Astrocyte (in vitro differentiated cells and primary cell): ENCODE data around the gene RASGRP1. TPM values are rescaled to one million over a fixed set of nuclear protein-coding genes. Genes with fewer than 3 reads are reported as not detected.

Source experiments
- DNase-seq: peaks from one replicate; pipeline ENCODE4 v3.0.0-alpha.2; 2010; ENCODE audit warnings: low read depth
- FAIRE-seq: peaks from 2 replicates; lab custom pipeline; 2011; peaks lifted over from hg19 to GRCh38; lab: Jason Lieb, UNC
- H2AFZ ChIP-seq: 2 replicates; pipeline ENCODE4 v1.6.0; 2012; ENCODE audit warnings: low read depth, low read length, inconsistent platforms
- H3K27ac ChIP-seq: 2 replicates; pipeline ENCODE4 v1.5.1; 2011; ENCODE audit warnings: low read depth, low read length, inconsistent platforms
- H3K27me3 ChIP-seq: 2 replicates; pipeline ENCODE4 v1.6.0; 2011; ENCODE audit warnings: low read length, inconsistent platforms; ENCODE audit not compliant: insufficient read depth
- H3K36me3 ChIP-seq: 2 replicates; pipeline ENCODE4 v1.5.1; 2011; ENCODE audit warnings: low read length, inconsistent platforms; ENCODE audit not compliant: insufficient read depth
- H3K4me1 ChIP-seq: 2 replicates; pipeline ENCODE4 v1.5.1; 2011; ENCODE audit warnings: low read length, inconsistent platforms; ENCODE audit not compliant: insufficient read depth
- H3K4me2 ChIP-seq: 2 replicates; pipeline ENCODE4 v1.6.0; 2012; ENCODE audit warnings: low read length, inconsistent platforms
- H3K4me3 ChIP-seq: 2 replicates; pipeline ENCODE4 v1.5.1; 2011; ENCODE audit warnings: low read depth, mild to moderate bottlenecking, low read length, inconsistent platforms; ENCODE audit not compliant: insufficient read depth
- H3K79me2 ChIP-seq: 2 replicates; pipeline ENCODE4 v1.6.0; 2012; ENCODE audit warnings: mild to moderate bottlenecking, low read length, inconsistent platforms; ENCODE audit not compliant: insufficient read depth
- H3K9ac ChIP-seq: 2 replicates; pipeline ENCODE4 v1.6.0; 2012; ENCODE audit warnings: mild to moderate bottlenecking, low read length, inconsistent platforms
- H3K9me3 ChIP-seq: 2 replicates; pipeline ENCODE4 v1.5.1; 2012; ENCODE audit warnings: low read depth, mild to moderate bottlenecking, low read length, inconsistent platforms; ENCODE audit not compliant: insufficient read depth
- H4K20me1 ChIP-seq: 2 replicates; pipeline ENCODE4 v1.6.0; 2012; ENCODE audit warnings: low read length, inconsistent platforms; ENCODE audit not compliant: insufficient read depth
- H3K27ac Mint-ChIP-seq: one replicate; pipeline ENCODE4 v1.8.0; 2021; ENCODE audit warnings: mild to moderate bottlenecking, mixed read lengths; ENCODE audit not compliant: unreplicated experiment
- H3K27me3 Mint-ChIP-seq: one replicate; pipeline ENCODE4 v1.8.0; 2021; ENCODE audit warnings: low read depth, mixed read lengths; ENCODE audit not compliant: unreplicated experiment
- H3K36me3 Mint-ChIP-seq: one replicate; pipeline ENCODE4 v1.8.0; 2021; ENCODE audit warnings: low read depth, mixed read lengths; ENCODE audit not compliant: unreplicated experiment
- H3K4me1 Mint-ChIP-seq: one replicate; pipeline ENCODE4 v1.8.0; 2021; ENCODE audit warnings: low read depth, mixed read lengths; ENCODE audit not compliant: unreplicated experiment
- H3K4me3 Mint-ChIP-seq: one replicate; pipeline ENCODE4 v1.8.0; 2021; ENCODE audit warnings: mild to moderate bottlenecking, moderate library complexity, mixed read lengths; ENCODE audit not compliant: unreplicated experiment
- H3K9me3 Mint-ChIP-seq: one replicate; pipeline ENCODE4 v1.8.0; 2021; ENCODE audit warnings: mild to moderate bottlenecking, mixed read lengths; ENCODE audit not compliant: unreplicated experiment
- EZH2 ChIP-seq: IDR thresholded peaks from 2 replicates; pipeline ENCODE4 v1.6.1; 2012; ENCODE audit warnings: mild to moderate bottlenecking, low read length, inconsistent platforms; ENCODE audit not compliant: insufficient read depth
- total RNA-seq: library from RNA; stranded (reverse); gene quantifications from 2 replicates; pipeline ENCODE4 v1.2.1, GENCODE V29; 2021
- TF ChIP-seq, protein P1 (sequence below): IDR thresholded peaks from 2 replicates; pipeline ENCODE4 v1.5.1; 2011; ENCODE audit warnings: low read depth, mild to moderate bottlenecking, inconsistent platforms, low read length, moderate library complexity; ENCODE audit not compliant: insufficient read depth

The RASGRP1 gene
- total RNA-seq, 1 donor from 2014 or later = 1.4 TPM

DNA sequence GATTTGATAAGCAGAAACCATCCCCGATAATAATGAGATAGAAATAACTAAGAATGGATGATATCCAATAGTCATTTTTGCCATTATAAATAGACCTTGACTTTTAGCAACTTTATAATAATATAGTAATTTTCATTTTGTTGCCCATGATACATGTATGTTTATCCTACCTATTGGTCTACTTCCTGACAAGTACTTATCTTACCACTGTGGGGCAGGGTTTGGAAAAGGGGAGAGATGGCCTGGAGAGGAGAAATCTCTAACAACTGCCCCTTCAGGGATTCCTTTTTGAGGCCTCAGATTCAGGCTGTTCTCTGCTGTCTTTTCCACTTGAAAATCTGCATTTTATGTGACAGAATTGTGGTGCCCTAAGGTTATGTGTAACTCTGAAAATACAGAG lies 68.5 kb downstream of the RASGRP1 start:
- DNase-seq (no peak), FAIRE-seq (no peak)
- no peaks in the 10 kb centered on the region for H3K79me2 ChIP-seq
- no peak overlapping the region for H2AFZ ChIP-seq
- H3K27me3 Mint-ChIP-seq = no peaks in the 10 kb centered on the region
- peaks cover 3% of the 10 kb centered on the region for H3K36me3 Mint-ChIP-seq
- H3K4me1 Mint-ChIP-seq = no peaks in the 10 kb centered on the region
- H3K4me3 Mint-ChIP-seq = no peak overlapping the region
- TF ChIP-seq, protein P1, sequence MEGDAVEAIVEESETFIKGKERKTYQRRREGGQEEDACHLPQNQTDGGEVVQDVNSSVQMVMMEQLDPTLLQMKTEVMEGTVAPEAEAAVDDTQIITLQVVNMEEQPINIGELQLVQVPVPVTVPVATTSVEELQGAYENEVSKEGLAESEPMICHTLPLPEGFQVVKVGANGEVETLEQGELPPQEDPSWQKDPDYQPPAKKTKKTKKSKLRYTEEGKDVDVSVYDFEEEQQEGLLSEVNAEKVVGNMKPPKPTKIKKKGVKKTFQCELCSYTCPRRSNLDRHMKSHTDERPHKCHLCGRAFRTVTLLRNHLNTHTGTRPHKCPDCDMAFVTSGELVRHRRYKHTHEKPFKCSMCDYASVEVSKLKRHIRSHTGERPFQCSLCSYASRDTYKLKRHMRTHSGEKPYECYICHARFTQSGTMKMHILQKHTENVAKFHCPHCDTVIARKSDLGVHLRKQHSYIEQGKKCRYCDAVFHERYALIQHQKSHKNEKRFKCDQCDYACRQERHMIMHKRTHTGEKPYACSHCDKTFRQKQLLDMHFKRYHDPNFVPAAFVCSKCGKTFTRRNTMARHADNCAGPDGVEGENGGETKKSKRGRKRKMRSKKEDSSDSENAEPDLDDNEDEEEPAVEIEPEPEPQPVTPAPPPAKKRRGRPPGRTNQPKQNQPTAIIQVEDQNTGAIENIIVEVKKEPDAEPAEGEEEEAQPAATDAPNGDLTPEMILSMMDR = no peak
- no peaks in the 10 kb centered on the region for H3K9me3 ChIP-seq
- H3K9ac ChIP-seq = no peak overlapping the region
- peaks cover 3% of the 10 kb centered on the region for H3K9me3 Mint-ChIP-seq
- H3K36me3 ChIP-seq = no peaks in the 10 kb centered on the region
- H3K4me3 ChIP-seq = no peak overlapping the region
- no peaks in the 10 kb centered on the region for H3K27me3 ChIP-seq
- no peak overlapping the region for H3K27ac ChIP-seq
- no peak overlapping the region for H3K4me2 ChIP-seq
- H4K20me1 ChIP-seq = no peaks in the 10 kb centered on the region
- H3K27ac Mint-ChIP-seq = no peak overlapping the region
- H3K4me1 ChIP-seq = no peaks in the 10 kb centered on the region

GRCh38 chr15:38490242-38490922 lies 74.2 kb downstream of the RASGRP1 start:
- TF ChIP-seq, protein P1 = no peak
- TF ChIP-seq EZH2 = no peak
- Histone ChIP-seq H2AFZ (no peak overlapping the region), H3K4me3 (no peak overlapping the region), H3K27ac (peak overlapping the region; percentile 30), H3K27me3 (no peaks in the 10 kb centered on the region), H3K4me1 (peaks cover 15% of the 10 kb centered on the region), H3K79me2 (no peaks in the 10 kb centered on the region), H4K20me1 (no peaks in the 10 kb centered on the region), H3K36me3 (no peaks in the 10 kb centered on the region), H3K4me2 (peak overlapping the region; percentile 70), H3K9me3 (no peaks in the 10 kb centered on the region), H3K9ac (peak overlapping the region; percentile 39)
- DNase-seq = peak; percentile 55
- Mint-ChIP-seq H3K27ac (no peak overlapping the region), H3K27me3 (no peaks in the 10 kb centered on the region), H3K4me3 (no peak overlapping the region), H3K4me1 (peaks cover 11% of the 10 kb centered on the region), H3K36me3 (peaks cover 2% of the 10 kb centered on the region), H3K9me3 (no peaks in the 10 kb centered on the region)
- FAIRE-seq = peak; percentile 86

DNA sequence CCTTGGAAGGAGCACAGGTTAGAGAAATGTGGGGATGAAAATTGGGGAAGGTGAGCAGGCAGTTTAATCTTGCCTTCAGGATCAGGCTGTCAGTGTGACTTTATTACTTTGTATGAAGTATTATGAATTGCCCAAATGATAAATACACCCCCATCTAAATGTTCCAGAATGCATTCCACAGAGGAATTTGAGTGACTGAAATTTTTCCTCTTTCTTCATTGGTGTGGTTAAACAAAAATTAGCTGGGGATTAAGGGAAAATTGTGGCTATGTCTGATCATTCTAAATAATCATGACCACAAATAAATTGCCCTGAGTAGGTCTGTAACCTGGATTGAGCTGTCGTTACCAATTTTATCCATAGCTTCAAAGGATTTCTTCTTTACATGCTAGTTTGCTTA lies 77.2 kb downstream of the RASGRP1 start:
- H3K27me3 Mint-ChIP-seq = no peaks in the 10 kb centered on the region
- FAIRE-seq (peak; percentile 26), DNase-seq (no peak)
- no peak overlapping the region for H3K4me3 ChIP-seq
- no peak overlapping the region for H3K27ac Mint-ChIP-seq
- no peaks in the 10 kb centered on the region for H3K36me3 ChIP-seq
- H3K4me1 ChIP-seq = peaks cover 15% of the 10 kb centered on the region
- H3K4me3 Mint-ChIP-seq = no peak overlapping the region
- no peaks in the 10 kb centered on the region for H3K27me3 ChIP-seq
- peaks cover 11% of the 10 kb centered on the region for H3K4me1 Mint-ChIP-seq
- peaks cover 2% of the 10 kb centered on the region for H3K36me3 Mint-ChIP-seq
- H4K20me1 ChIP-seq = no peaks in the 10 kb centered on the region
- H3K4me2 ChIP-seq = no peak overlapping the region
- H2AFZ ChIP-seq = no peak overlapping the region
- no peaks in the 10 kb centered on the region for H3K9me3 Mint-ChIP-seq
- H3K9me3 ChIP-seq = no peaks in the 10 kb centered on the region
- no peak overlapping the region for H3K27ac ChIP-seq
- TF ChIP-seq, protein P1 = no peak
- no peak for TF ChIP-seq EZH2
- H3K9ac ChIP-seq = no peak overlapping the region
- no peaks in the 10 kb centered on the region for H3K79me2 ChIP-seq
